ENCODE data around the gene DRC7.

- no peak for TF ChIP-seq EZH2 (IDR thresholded peaks at IDR 0.05; ENCODE audit: low read depth)
- no peak for TF ChIP-seq CTCF (conservative IDR thresholded peaks at IDR 0.05)
Observed at GRCh38 chr16:57684626-57685358, 9.8 kb upstream of the DRC7 start.
